Measurements from ENCODE around the gene HELZ. TPM values are rescaled to one million over a fixed set of nuclear protein-coding genes. Genes with fewer than 3 reads are reported as not detected.

Gene HELZ
- total RNA-seq, 4 donors from 2014 or later, result 47.3 to 95.4 (median 61.3) TPM

DNA sequence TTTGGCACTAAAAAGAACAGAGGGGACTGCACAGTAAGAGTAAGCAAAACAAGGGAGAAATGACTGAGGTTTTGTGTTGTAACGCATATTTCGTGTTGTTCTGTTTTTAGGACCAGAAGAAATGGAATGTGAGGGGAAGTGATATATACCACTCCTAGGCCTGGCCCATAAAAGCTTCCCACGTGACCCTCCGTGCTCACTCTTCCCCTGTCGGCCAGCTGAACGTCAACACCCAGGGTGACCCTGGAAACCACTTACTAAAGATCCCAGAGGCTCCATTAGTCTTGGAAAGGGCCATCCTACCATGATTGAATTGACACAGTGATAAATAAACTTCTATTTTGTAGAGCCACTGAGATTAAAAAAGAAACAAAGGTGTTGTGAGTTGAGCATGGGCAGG, 79.8 kb downstream of the HELZ start:
- TF ChIP-seq EP300 (IDR thresholded peaks at IDR 0.05) (peak in 1 of 2 donors; percentile 43), POLR2A (IDR thresholded peaks at IDR 0.05) (no peak)
- H3K4me1 ChIP-seq, result no peaks in the 10 kb centered on the region
- H3K27me3 ChIP-seq, result no peaks in the 10 kb centered on the region
- peaks cover 0 to 79% (median 7%) of the 10 kb centered on the region in 3 donors for H3K36me3 ChIP-seq
- WGBS, 2 donors, result 67 to 73% methylated on average over 6 of the region's 6 CpGs
- H3K9me3 ChIP-seq, result no peaks in the 10 kb centered on the region
- DNase-seq (ENCODE audit: low spot score in 2 of 2), result peak; percentile 18 to 31
- H3K27ac ChIP-seq, result peak overlapping the region in 1 of 4 donors; percentile 31
- no peak overlapping the region for H3K4me3 ChIP-seq

DNA sequence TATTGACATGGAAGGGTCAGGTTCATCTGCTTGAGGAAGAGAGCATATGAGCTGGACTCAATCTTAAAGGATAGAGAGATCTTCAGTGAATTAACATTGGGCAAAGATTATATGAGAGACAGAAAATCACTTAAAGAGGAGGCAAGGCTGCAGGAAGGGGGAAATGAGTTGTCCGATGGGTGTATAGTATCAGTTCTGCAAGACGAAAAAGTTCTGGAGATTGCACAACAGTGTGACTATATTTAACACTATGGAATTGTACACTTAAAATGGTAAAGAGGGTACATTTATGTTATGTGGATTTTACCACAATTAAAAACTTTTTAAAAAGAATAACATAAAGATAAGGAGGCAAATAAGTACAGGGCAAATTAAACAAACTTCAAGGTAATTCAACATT, 80.7 kb downstream of the HELZ start:
- H3K4me3 ChIP-seq, result no peak overlapping the region
- DNase-seq (ENCODE audit: low spot score in 2 of 2), result no peak
- no peaks in the 10 kb centered on the region for H3K27me3 ChIP-seq
- 81 to 84% methylated on average over 2 of the region's 2 CpGs for WGBS, 2 donors
- TF ChIP-seq EP300 (IDR thresholded peaks at IDR 0.05) (no peak), POLR2A (IDR thresholded peaks at IDR 0.05) (no peak), CTCF (IDR thresholded peaks at IDR 0.05) (no peak)
- H3K27ac ChIP-seq, result peak overlapping the region in 2 of 4 donors; percentile 31 to 42
- H3K36me3 ChIP-seq, result peaks cover 0 to 75% (median under 1%) of the 10 kb centered on the region in 3 donors
- H3K9me3 ChIP-seq, result no peaks in the 10 kb centered on the region
- H3K4me1 ChIP-seq, result no peaks in the 10 kb centered on the region

- H3K4me1 ChIP-seq, result no peaks in the 10 kb centered on the region
- H3K4me3 ChIP-seq, result no peak overlapping the region
- TF ChIP-seq CTCF (IDR thresholded peaks at IDR 0.05) (no peak), POLR2A (IDR thresholded peaks at IDR 0.05) (no peak), EP300 (IDR thresholded peaks at IDR 0.05) (no peak)
- H3K27me3 ChIP-seq, result no peaks in the 10 kb centered on the region
- DNase-seq (ENCODE audit: low spot score in 2 of 2), result no peak
- H3K9me3 ChIP-seq, result no peaks in the 10 kb centered on the region
- peaks cover 0 to 73% (median 0%) of the 10 kb centered on the region in 3 donors for H3K36me3 ChIP-seq
- H3K27ac ChIP-seq, result no peak overlapping the region
Observed at GRCh38 chr17:67162771-67163170, 82.2 kb downstream of the HELZ start.

DNA sequence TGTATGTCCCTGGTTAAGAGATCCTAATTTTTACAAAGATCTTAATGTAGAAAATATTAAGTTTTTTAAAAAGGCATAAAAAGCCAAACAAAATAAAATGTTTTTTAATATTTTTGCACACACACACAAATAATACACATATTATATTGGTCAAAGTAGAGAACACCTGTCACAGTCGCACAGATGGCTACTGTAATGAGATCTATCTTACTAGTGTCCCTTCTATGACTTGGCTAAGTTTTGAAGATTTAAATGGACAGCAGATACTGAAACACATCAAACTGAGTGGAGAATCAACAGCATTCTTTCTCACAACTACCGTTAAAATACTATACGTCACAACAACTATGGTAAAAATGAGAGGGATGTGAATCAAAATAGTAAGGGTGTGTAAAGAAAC, 83.4 kb downstream of the HELZ start:
- no peak overlapping the region for H3K4me3 ChIP-seq
- no peaks in the 10 kb centered on the region for H3K27me3 ChIP-seq
- H3K9me3 ChIP-seq, result no peaks in the 10 kb centered on the region
- WGBS, 2 donors, result 84 to 85% methylated on average over 3 of the region's 3 CpGs
- TF ChIP-seq EP300 (IDR thresholded peaks at IDR 0.05), result no peak
- no peak for TF ChIP-seq POLR2A (IDR thresholded peaks at IDR 0.05)
- TF ChIP-seq CTCF (IDR thresholded peaks at IDR 0.05), result no peak
- no peak overlapping the region for H3K27ac ChIP-seq
- no peaks in the 10 kb centered on the region for H3K4me1 ChIP-seq
- H3K36me3 ChIP-seq, result peaks cover 0 to 68% (median 0%) of the 10 kb centered on the region in 3 donors
- no peak for DNase-seq (ENCODE audit: low spot score in 2 of 2)

DNA sequence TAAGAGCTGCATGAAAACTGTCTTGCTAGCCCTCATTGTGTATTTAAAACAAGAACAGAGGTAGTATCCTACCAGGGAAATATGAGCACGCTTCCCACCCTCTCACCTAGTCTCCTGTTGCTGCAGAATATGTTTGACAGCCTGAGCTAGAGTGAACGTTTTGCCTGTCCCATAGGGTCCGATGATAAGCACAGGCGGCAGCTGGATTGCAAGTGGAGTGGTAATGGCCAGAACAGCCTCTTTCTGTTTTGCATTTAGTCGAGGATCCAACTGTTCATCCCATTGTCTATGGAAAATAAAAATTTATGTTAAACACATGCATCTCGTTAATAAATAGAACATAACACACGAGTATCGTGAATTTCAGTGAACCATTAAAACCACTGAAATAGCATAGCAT, 84.2 kb downstream of the HELZ start:
- Histone ChIP-seq H3K36me3 (peaks cover 0 to 65% (median 0%) of the 10 kb centered on the region in 3 donors), H3K27ac (no peak overlapping the region), H3K9me3 (no peaks in the 10 kb centered on the region), H3K4me3 (no peak overlapping the region), H3K27me3 (no peaks in the 10 kb centered on the region), H3K4me1 (no peaks in the 10 kb centered on the region)
- DNase-seq (ENCODE audit: low spot score in 2 of 2), result no peak
- 80 to 83% methylated on average over 8 of the region's 8 CpGs for WGBS, 2 donors
- TF ChIP-seq CTCF (IDR thresholded peaks at IDR 0.05), result no peak
- no peak for TF ChIP-seq EP300 (IDR thresholded peaks at IDR 0.05)
- no peak for TF ChIP-seq POLR2A (IDR thresholded peaks at IDR 0.05)
